Activated CD4-positive, alpha-beta T cell treated with anti-CD3 and anti-CD28 coated beads, Interleukin-2, Interleukin-6, amounts not matched to agents 100 ng/mL and 50 ng/mL, durations not matched to agents 16 hours and 8 hours (primary cell): ENCODE measurements around the gene IP6K1.

Experiments used
- DNase-seq: peaks from one replicate; pipeline ENCODE4 v3.0.0-alpha.2; 2020

Gene IP6K1

GRCh38 chr3:49722896-49723295, 63.4 kb downstream of the IP6K1 start:
- no peak for DNase-seq

DNA sequence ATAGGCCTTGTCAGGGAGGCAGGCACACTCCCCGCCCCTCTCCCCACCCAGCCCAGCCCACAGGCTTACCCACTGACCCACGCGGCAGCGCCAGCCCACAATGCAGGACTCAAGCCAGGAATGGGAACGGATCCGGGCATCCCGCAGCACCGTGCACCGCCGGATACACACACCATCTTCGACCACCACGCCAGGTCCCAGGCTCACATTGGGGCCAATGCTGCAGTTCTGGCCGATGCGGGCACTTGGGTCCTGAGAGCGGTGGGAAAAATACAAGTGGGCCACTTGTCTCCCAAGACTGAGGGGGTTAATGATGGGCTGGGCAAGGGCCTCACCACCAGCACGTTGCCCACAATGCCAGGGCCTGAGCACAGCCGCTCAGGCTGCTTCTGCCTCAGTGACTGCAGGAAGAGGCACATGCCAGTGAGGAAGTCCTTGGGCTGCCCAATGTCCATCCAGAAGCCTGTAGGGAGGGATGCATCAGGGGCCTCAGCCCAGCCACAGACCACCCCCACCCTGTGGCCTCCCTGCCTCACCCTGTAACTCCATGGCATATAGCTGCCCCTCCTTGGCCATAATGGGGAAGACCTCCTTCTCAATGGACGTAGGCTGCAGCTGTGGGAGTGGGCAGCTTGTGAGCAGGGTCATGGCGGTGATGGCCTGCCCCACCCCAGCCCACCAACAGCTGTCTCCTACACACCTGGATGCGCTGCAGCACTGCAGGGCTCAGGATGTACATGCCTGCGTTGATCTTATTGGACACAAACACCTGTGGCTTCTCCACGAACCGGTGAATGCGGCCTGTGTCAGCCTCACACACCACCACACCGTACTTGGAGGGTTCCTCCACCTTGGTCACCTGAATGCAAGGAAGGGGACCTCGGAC, 64.2 kb downstream of the IP6K1 start:
- no peak for DNase-seq

- DNase-seq, result no peak
Measured at GRCh38 chr3:49721596-49721895, 64.8 kb downstream of the IP6K1 start.

GRCh38 chr3:49720855-49721595, 65.3 kb downstream of the IP6K1 start:
- DNase-seq, result no peak

DNA sequence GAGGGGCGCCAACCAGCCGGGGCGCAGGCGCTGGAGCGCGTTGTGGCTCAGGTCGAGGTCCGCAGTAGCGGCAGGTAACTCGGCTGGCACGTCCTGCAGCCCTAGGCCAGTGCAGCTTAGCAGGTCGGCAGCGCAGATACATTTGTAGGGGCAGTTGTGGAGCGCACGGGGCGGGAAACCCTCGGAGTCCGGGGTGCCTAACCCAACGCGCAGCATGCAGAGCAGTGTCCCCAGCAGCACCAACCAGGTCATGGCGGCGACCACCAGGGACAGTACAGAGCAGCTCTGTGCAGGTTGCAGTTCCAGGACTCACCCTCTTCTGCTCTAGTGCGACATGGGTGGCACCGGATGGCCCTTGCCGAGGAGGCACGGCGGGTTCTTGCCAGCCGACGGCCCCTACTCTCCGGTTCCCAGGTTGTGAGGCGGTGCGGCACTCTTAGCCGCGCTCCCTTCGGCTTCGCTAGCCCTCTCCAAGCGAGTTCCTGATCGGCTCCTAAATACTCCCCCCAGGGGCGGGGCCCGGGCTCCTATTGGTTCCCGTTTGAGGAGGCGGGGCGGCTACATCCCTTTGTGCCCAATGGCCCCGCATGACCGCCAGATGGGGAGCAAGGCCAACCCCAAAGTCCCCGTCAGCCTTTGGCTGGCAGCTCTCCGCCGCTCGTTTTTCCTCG, 67.0 kb downstream of the IP6K1 start, which contains the start of gene AMIGO3:
Gene AMIGO3 (minus strand): TSS at position 471 of the 671 bp plus-strand sequence. CDS start 219 bp downstream, at position 252.
- peak; percentile 93 for DNase-seq

DNA sequence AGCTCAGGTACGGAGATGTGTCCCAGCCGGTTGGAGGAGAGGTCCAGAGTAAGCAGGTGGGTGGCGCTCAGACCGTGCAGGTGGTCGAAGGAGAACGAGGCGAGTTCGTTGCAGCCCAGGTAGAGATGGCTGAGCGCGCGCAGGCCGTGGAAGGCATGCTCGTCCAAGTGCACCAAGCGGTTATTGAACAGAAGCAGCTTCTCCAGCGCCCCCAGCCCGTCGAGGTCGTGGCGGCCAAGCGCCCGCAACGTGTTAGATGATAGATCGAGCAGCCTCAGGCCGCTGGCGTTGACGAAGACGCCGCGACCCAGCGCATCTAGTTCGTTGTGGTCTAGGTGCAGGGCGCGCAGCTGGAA, 67.5 kb downstream of the IP6K1 start:
- DNase-seq, result peak; percentile 33

GRCh38 chr3:49717959-49718857, 68.1 kb downstream of the IP6K1 start:
- DNase-seq, result no peak

- DNase-seq, result no peak
Measured at GRCh38 chr3:49717211-49717958, 69.0 kb downstream of the IP6K1 start.

DNA sequence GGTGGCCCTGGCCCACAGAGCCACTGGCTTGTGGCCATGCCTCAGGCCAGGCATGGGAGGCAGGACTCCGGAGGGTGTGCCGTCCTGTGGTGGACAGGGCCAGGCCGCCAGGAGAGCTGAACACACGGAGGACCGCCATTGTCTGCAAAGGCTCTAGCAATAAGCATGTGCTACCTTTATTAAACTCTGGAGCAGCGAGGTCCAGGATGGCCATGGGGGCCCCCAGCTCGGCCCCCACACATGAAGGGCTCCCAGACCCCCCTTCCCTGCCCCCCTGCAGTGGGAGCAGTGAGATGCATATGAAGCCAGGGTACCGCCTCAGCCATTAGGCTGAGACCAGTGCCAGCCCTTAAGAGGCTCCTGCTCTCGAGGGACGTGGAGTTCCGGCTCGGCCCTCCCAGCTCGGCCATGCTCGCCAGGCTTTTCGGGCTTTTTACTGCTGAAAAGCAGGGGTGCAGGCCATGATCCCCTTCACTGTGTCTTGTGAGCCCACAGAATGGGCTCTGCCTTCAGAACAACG, 69.6 kb downstream of the IP6K1 start:
- no peak for DNase-seq

DNA sequence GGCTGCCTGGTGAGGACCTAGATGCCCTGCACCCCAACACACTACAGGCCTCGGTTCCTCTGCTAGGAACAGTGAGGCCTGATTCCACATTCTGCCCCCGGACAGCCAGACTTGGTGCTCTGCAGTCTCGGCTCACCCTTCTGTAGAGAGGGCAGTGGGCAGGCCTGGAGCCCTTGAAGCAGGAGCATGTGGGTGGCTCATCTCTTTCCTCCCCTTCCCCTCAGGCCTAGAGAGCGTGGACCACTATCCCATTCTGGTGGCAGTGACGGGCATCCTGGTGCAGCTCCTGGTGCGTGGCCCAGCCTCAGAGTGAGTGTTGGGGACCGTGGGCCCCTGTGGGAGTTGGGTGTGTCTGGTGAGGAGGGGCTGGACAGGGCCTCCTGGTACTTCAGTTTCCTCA, 70.2 kb downstream of the IP6K1 start:
- no peak for DNase-seq

DNA sequence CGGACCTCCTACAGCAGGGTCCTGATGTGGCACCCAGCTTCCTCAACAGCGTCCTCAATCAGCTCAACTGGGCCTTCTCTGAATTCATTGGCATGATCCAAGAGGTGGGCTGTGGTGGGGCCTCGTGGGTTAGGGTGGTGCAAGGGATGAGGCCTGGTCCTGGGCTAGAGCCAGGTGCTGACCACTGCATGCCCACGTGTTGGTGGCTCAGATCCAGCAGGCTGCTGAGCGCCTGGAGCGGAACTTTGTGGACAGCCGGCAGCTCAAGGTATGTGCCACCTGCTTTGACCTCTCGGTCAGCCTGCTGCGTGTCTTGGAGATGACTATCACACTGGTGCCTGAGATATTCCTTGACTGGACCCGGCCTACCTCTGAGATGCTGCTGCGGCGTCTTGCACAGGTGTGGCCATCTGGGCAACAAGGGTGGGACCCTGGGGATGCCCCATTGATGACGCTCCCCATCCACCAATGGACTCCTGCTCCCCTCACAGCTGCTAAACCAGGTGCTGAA, 70.7 kb downstream of the IP6K1 start:
- DNase-seq, result no peak

DNA sequence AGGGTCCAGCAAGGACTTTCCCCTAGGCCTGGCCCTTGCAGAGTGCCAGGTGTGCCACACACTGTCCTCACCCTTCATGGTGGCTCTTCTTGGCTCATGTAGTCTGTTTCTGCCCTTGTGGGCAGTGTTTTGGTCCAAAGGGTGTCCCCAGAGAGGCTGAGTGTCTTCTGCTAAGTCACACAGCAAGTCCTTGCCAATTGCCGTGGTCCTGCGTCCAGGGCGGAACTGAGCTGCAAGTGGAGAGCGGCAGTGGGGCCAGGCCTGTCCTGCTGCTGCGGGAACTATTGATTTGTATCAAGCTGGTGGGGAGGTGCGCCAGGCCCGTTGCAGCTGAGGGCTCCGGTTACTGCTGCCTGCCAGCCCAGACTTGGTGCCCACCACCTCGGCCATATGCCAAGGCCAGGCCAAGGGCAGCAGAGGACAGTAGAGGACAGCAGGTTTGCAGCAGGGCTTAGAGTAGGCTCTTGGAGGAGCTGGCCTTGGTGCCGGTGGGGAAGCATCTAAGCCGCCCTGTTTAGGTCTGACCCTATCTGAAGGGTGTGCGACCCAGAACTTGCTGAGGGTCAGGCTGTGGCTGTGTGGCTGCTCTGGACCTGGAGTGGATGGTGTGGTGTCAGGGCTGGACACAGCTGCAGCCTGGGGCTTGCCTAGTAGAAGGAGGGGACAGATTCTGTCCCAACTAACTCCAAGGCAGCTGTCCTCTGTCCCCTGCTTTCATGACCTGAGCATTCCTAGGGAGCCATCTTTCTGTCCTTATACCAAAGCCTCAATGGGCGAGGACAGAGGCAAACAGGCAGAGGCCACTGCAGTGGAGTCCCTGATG, 71.4 kb downstream of the IP6K1 start:
- DNase-seq, result no peak

DNA sequence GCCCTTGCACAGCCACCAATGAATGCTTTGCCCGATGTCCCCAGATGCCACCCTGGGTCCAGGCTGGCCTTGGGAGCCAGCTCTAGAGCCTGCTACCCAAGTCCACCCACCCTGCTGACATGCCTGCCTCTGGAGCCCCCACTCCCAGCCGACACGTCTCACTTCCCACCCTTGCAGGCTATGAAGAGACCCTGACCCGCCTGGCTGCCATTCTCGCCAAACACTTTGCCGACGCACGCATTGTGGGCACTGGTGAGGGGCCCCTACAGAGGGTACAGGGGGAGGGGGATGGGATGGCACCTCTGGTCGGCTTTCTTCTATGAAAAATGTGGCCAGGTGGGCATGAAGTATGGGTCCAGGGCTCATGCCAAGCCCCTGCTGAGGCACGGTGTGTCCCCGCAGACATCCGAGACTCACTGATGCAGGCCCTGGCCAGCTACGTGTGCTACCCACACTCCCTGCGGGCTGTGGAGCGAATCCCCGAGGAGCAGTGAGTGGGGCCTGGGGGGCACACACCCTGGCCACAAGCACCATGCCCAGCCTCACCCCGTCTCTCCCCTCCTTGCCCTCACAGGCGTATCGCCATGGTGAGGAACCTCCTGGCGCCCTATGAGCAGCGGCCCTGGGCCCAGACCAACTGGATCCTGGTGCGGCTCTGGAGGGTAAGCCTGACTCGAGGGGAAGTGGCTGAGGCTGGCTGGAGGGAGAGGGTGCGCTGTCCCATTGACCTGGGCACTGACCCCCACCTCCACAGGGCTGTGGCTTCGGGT, 72.8 kb downstream of the IP6K1 start:
- DNase-seq, result no peak

DNA sequence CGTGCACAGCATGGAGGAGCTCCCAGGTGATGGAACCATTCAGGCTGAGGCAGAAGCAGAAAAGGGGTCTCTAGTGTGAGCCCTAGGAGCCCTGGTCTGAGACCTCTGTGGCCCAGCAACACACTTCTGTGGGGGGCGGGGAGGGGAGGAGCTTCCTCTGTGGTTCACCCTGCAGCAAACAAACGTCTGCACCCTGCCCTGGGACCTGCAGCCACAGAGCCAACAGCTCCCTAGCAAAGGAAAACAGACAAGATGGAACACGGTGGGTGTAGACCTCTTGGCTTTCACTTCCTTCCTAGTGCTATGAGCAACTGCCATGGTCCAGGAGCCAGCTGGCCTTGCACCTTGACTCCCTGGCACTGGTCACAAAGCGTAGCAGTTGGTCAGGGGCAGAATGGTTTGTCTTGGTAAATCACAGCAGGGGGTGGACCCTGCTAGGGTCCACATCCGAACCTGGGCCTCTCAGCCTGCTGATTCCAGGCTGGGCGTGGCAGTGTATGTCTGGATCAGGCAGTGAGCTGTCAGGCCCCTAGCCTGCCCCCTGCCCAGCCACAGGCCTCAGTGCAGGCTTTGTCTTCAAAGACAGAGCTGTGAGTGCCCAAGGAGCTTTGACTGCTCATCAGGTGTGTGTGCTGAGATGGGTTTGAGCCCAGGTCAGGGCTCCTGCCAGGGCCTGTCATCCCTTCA, 73.6 kb downstream of the IP6K1 start:
- DNase-seq, result no peak

GRCh38 chr3:49712166-49712565, 74.2 kb downstream of the IP6K1 start:
- DNase-seq, result no peak

GRCh38 chr3:49711489-49711888, 74.9 kb downstream of the IP6K1 start:
- no peak for DNase-seq

DNA sequence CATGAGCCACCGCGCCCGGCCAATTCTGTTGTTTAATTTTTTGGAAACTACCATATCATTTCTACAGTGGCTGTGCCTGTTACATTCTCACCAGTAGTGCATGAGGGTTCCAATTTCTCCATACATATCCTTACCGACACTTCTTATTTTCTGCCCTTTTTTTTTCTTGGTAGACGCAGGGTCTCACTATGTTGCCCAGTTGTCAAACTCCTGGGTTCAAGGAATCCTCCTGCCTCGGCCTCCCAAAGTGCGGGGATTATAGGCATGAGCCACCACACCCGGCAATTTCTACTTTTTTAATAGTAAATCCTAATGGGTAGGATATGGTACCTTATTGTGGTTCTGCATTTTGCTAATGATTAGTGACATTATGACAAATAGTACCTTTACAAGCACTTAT, 76.5 kb downstream of the IP6K1 start:
- no peak for DNase-seq

- no peak for DNase-seq
Measured at GRCh38 chr3:49707113-49707480, 79.2 kb downstream of the IP6K1 start.

- no peak for DNase-seq
Measured at GRCh38 chr3:49706456-49707112, 79.8 kb downstream of the IP6K1 start.
